Embryonic facial prominence (tissue), 1 donor: ENCODE measurements around the gene NPPB.

Experiments
- DNase-seq: peaks from one replicate; pipeline ENCODE4 v3.0.0-alpha.2; 2016; ENCODE audit errors: extremely low spot score

The NPPB gene

GRCh38 chr1:11880911-11881748 is 22.4 kb upstream of the NPPB start:
- no peak for DNase-seq

GRCh38 chr1:11880181-11880575 is 21.4 kb upstream of the NPPB start:
- no peak for DNase-seq

DNA sequence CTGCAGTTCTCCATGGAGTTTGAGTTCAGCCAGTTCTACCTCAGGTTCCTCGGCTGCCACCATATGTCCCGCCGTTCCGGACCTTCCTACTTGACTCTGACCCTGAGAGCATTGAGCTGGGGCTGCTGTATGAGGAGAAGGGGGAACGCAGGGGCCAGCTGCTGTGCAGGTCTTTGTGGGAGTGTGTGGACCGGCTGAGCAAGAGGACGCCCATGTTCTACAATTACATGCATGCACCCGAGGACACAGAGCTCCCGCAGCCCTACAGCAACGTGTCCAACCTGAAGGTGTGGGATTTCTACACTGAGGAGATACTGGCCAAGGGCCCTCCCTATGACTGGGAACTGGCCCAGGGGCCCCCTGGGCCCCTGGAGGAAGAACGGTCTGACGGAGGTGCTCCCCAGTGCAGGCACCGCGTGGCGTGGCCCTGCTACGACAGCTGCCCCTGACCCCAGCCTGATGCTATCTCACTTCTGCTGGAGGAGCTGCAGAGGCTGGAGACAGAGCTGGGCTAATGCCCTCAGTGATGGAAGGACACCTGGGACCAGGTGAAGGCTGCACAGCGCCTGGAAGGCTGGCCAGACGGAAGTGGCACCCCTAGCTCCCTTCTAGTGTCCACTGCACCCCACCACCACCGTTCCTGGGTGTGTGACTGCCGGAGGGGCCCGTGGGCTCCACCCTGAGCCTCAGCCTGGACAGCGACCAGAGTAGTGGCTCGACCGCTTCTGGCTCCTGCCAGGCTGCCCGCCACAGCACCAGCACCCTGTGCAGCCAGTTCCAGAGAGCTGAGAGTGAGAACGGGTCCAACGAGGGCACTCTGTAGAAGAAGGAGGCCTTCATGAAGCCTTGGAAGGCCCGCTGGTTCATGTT is 20.8 kb upstream of the NPPB start:
- no peak for DNase-seq

DNA sequence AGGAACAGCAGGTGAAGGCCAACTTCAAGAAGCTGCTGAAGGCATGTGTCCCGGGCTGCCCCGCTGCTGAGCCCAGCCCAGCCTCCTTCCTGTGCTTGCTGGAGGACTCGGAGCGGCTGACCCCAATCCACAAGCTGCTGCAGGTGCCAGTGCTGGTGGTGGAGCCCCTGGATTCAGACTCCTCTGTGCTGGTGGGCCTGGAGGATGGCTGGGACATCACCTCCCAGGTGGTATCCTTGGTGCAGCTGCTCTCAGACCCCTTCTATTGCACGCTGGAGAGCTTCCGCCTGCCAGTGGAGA is 20.1 kb upstream of the NPPB start:
- no peak for DNase-seq

DNA sequence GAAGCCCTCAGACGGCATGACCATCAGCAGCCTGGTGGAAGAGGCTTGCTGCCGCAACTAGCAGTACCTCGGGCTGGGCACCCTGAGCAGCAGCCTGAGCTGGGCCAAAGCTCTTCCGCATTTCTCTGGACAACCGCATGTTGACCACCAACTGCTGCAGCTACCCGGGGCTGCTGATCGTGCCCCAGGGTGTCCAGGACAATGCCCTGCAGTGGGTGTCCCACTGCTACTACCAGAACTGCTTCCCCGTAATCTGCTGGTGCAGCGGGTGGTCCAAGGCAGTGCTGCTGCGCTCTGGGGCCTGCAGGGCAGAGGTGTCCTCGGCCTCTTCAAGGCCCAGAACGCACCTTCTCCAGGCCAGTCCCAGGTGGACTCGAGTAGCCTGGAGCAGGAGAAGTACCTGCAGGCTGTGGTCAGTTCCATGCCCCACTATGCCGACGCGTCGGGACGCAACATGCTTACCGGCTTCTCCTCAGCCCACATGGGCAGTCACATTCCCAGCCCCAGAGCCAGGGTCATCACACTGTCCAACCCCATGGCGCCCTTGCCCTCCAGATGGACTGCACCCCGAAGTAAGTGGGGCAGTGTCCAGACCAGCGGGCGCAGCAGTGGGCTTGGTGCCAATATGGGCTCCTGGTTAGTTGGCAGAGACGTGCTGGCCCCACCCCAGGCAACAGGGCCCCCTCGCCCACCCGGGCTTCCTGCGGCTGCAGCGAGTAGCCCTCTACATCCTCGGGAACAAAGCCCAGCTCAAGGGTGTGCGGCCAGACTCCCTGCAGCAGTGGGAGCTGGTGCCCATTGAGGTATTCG is 19.5 kb upstream of the NPPB start:
- no peak for DNase-seq

DNA sequence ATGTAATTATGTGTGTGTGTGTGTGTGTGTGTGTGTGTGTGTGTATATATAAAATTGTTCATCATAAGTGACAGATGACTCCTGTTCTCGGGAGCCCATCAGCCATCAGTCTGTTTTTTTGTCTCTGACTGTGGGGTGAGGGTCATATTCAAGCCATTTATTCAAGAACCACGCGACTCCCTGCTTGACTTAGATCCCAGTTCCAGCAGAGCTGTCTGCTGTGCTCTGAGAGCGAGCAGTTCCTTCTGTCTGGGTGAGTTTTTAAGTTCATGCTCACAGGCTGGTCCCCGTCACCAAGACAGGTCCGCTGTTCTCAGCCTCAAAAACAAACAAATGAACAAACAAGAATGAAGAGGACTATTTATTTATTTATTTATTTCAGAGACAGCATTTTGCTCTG is 18.3 kb upstream of the NPPB start:
- DNase-seq, result no peak

DNA sequence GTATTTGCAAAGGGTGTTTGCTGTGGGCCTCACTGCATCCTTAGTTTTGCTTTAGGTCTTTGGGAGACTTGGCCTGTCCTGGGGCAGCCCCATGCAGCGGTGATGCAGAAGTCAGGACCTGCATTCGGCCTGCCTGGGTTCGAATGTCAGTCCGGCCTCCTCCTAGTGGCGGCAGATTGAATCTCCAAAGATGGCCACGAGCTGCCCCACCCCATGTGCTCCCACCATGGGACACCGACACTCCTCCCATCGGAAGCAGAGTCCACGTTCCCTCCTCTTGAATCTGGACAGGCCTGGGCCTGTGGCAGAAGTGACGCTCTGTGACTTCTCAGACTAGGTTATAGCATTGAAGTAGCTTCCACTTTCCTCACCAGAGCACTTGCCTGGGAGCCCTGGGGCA is 16.3 kb upstream of the NPPB start:
- DNase-seq, result no peak

- DNase-seq, result no peak
Observed at GRCh38 chr1:11874624-11875023, 15.9 kb upstream of the NPPB start.

GRCh38 chr1:11874258-11874562 is 15.5 kb upstream of the NPPB start:
- no peak for DNase-seq

GRCh38 chr1:11873395-11874257 is 14.9 kb upstream of the NPPB start:
- no peak for DNase-seq

DNA sequence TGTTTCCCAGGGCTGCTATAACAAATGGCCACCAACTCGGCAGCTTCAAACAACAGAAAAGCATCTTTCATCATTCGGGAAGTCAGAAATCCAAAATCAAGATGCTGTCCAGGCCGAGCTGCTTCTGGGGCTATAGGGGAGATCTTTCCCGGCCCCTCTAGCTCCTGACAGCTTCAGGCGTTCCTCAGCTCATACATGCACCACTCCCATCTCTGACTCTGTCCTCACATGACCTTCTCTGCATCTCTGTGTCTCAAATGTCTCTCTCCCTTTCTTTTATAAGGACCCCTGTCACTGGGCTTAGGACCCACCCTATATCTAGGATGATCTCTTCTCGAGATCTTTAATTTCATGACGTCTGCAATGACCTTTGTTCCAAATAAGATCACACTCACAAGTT is 13.8 kb upstream of the NPPB start:
- DNase-seq, result no peak

GRCh38 chr1:11869650-11870207 is 11.0 kb upstream of the NPPB start:
- DNase-seq, result no peak

- DNase-seq, result no peak
Observed at GRCh38 chr1:11869104-11869503, 10.4 kb upstream of the NPPB start.

DNA sequence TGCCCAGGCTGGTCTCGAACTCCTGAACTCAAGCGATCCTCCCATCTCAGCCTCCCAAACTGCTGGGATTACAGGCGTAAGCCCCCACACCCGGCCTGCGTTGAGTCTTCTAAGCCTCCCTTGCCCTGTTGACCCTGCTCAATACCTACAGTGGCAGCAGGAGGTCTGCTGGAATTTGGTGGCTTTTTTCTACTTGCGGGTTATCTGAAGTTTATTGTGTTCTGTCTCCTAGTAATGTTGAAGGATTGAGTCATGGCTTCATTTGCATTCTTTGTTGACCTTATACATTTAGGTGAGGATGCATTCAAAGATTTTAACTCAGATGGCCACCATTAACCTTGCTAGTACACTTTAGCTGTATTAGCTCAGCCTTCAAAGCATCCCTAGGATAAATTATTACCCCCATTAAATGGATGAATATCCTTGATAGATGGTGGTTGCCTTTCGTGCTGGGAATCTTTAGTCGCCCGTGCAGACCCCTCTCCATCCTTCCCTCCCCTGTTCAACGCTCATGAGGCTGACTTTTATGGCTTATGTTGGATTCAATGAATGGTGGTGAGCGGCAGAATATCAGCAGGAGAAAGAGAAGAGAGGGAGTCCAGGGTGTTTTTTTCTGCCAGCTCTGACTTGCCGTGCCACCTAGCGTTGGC is 9.7 kb upstream of the NPPB start:
- DNase-seq, result no peak

DNA sequence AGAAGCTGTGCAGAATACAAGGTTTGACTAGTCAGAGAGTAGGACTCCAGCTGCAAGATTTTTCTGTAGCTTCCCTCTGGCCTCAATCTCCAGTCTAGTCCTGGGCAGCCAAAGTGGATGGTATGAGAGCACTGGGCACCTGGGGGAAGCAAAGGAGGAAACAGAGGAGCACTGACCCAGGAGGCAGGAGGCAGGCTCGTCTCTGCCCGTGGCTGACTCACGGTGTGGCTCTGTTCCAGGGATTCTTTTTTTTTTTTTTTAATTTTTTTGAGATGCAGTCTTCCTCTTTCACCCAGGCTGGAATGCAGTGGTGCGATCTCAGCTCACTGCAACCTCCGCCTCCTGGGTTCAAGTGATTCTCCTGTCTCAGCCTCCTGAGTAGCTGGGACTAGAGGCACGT is 4.1 kb upstream of the NPPB start:
- DNase-seq, result no peak

GRCh38 chr1:11860587-11860986 is 1.8 kb upstream of the NPPB start:
- no peak for DNase-seq

DNA sequence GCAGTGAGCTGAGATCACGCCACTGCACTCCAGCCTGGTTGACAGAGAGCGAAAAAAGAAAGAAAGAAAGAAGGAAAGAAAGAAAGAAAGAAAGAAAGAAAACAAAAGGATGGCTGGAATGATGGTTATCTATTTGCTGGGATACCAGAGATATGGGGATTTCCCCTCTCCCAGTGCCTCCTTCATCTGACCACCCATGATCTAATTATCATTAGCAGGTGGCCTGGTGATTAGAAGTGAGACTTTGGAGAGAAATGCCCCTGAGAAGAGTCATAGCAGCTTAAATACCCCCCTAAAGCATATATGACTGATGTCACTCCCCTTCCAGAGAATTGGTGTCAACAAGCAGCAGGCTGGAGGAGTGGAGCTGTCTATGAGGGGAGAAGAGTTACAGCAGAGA is 1.3 kb upstream of the NPPB start:
- DNase-seq, result no peak

GRCh38 chr1:11858968-11859871 is 475 bp upstream of the NPPB start:
- DNase-seq, result no peak

DNA sequence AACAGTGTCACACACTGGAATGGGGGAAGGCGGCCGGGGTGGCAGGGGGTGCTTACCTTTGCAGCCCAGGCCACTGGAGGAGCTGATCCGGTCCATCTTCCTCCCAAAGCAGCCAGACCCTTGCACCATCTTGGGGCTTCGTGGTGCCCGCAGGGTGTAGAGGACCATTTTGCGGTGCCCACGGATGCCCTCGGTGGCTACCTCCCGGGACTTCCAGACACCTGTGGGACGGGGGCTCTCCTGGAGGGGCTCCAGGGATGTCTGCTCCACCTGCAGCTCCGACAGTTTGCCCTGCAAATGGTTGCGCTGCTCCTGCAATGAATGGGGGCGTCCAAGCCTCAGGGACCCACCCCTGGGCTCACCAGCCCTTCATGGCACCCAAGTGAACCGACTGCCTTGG is 587 bp downstream of the NPPB start:
- DNase-seq, result no peak
